Astrocyte (in vitro differentiated cells and primary cell): ENCODE data around the gene MASP1. TPM values are rescaled to one million over a fixed set of nuclear protein-coding genes. Genes with fewer than 3 reads are reported as not detected.

Experiments
- DNase-seq: peaks from one replicate; pipeline ENCODE4 v3.0.0-alpha.2; 2010; ENCODE audit warnings: low read depth
- FAIRE-seq: peaks from 2 replicates; lab custom pipeline; 2011; peaks lifted over from hg19 to GRCh38; lab: Jason Lieb, UNC
- H2AFZ ChIP-seq: 2 replicates; pipeline ENCODE4 v1.6.0; 2012; ENCODE audit warnings: low read depth, low read length, inconsistent platforms
- H3K27ac ChIP-seq: 2 replicates; pipeline ENCODE4 v1.5.1; 2011; ENCODE audit warnings: low read depth, low read length, inconsistent platforms
- H3K27me3 ChIP-seq: 2 replicates; pipeline ENCODE4 v1.6.0; 2011; ENCODE audit warnings: low read length, inconsistent platforms; ENCODE audit not compliant: insufficient read depth
- H3K36me3 ChIP-seq: 2 replicates; pipeline ENCODE4 v1.5.1; 2011; ENCODE audit warnings: low read length, inconsistent platforms; ENCODE audit not compliant: insufficient read depth
- H3K4me1 ChIP-seq: 2 replicates; pipeline ENCODE4 v1.5.1; 2011; ENCODE audit warnings: low read length, inconsistent platforms; ENCODE audit not compliant: insufficient read depth
- H3K4me2 ChIP-seq: 2 replicates; pipeline ENCODE4 v1.6.0; 2012; ENCODE audit warnings: low read length, inconsistent platforms
- H3K4me3 ChIP-seq: 2 replicates; pipeline ENCODE4 v1.5.1; 2011; ENCODE audit warnings: low read depth, mild to moderate bottlenecking, low read length, inconsistent platforms; ENCODE audit not compliant: insufficient read depth
- H3K79me2 ChIP-seq: 2 replicates; pipeline ENCODE4 v1.6.0; 2012; ENCODE audit warnings: mild to moderate bottlenecking, low read length, inconsistent platforms; ENCODE audit not compliant: insufficient read depth
- H3K9ac ChIP-seq: 2 replicates; pipeline ENCODE4 v1.6.0; 2012; ENCODE audit warnings: mild to moderate bottlenecking, low read length, inconsistent platforms
- H3K9me3 ChIP-seq: 2 replicates; pipeline ENCODE4 v1.5.1; 2012; ENCODE audit warnings: low read depth, mild to moderate bottlenecking, low read length, inconsistent platforms; ENCODE audit not compliant: insufficient read depth
- H4K20me1 ChIP-seq: 2 replicates; pipeline ENCODE4 v1.6.0; 2012; ENCODE audit warnings: low read length, inconsistent platforms; ENCODE audit not compliant: insufficient read depth
- H3K27ac Mint-ChIP-seq: one replicate; pipeline ENCODE4 v1.8.0; 2021; ENCODE audit warnings: mild to moderate bottlenecking, mixed read lengths; ENCODE audit not compliant: unreplicated experiment
- H3K27me3 Mint-ChIP-seq: one replicate; pipeline ENCODE4 v1.8.0; 2021; ENCODE audit warnings: low read depth, mixed read lengths; ENCODE audit not compliant: unreplicated experiment
- H3K36me3 Mint-ChIP-seq: one replicate; pipeline ENCODE4 v1.8.0; 2021; ENCODE audit warnings: low read depth, mixed read lengths; ENCODE audit not compliant: unreplicated experiment
- H3K4me1 Mint-ChIP-seq: one replicate; pipeline ENCODE4 v1.8.0; 2021; ENCODE audit warnings: low read depth, mixed read lengths; ENCODE audit not compliant: unreplicated experiment
- H3K4me3 Mint-ChIP-seq: one replicate; pipeline ENCODE4 v1.8.0; 2021; ENCODE audit warnings: mild to moderate bottlenecking, moderate library complexity, mixed read lengths; ENCODE audit not compliant: unreplicated experiment
- H3K9me3 Mint-ChIP-seq: one replicate; pipeline ENCODE4 v1.8.0; 2021; ENCODE audit warnings: mild to moderate bottlenecking, mixed read lengths; ENCODE audit not compliant: unreplicated experiment
- EZH2 ChIP-seq: IDR thresholded peaks from 2 replicates; pipeline ENCODE4 v1.6.1; 2012; ENCODE audit warnings: mild to moderate bottlenecking, low read length, inconsistent platforms; ENCODE audit not compliant: insufficient read depth
- total RNA-seq: library from RNA; stranded (reverse); gene quantifications from 2 replicates; pipeline ENCODE4 v1.2.1, GENCODE V29; 2021
- TF ChIP-seq, protein P1 (sequence below): IDR thresholded peaks from 2 replicates; pipeline ENCODE4 v1.5.1; 2011; ENCODE audit warnings: low read depth, mild to moderate bottlenecking, inconsistent platforms, low read length, moderate library complexity; ENCODE audit not compliant: insufficient read depth

MASP1 gene
- total RNA-seq, 1 donor from 2014 or later = 0.79 TPM

- H3K4me3 ChIP-seq = no peak overlapping the region
- Mint-ChIP-seq H3K4me1 (peaks cover 19% of the 10 kb centered on the region), H3K9me3 (no peaks in the 10 kb centered on the region), H3K36me3 (no peaks in the 10 kb centered on the region), H3K27ac (no peak overlapping the region), H3K4me3 (no peak overlapping the region), H3K27me3 (peaks cover 10% of the 10 kb centered on the region)
- H3K79me2 ChIP-seq = no peaks in the 10 kb centered on the region
- no peak overlapping the region for H3K9ac ChIP-seq
- peaks cover 4% of the 10 kb centered on the region for H3K4me1 ChIP-seq
- H3K4me2 ChIP-seq = no peak overlapping the region
- no peak overlapping the region for H2AFZ ChIP-seq
- no peak overlapping the region for H3K27ac ChIP-seq
- H3K36me3 ChIP-seq = no peaks in the 10 kb centered on the region
- FAIRE-seq (no peak), DNase-seq (no peak)
- H4K20me1 ChIP-seq = no peaks in the 10 kb centered on the region
- H3K27me3 ChIP-seq = peaks cover 23% of the 10 kb centered on the region
- TF ChIP-seq EZH2 = no peak
- TF ChIP-seq, protein P1, sequence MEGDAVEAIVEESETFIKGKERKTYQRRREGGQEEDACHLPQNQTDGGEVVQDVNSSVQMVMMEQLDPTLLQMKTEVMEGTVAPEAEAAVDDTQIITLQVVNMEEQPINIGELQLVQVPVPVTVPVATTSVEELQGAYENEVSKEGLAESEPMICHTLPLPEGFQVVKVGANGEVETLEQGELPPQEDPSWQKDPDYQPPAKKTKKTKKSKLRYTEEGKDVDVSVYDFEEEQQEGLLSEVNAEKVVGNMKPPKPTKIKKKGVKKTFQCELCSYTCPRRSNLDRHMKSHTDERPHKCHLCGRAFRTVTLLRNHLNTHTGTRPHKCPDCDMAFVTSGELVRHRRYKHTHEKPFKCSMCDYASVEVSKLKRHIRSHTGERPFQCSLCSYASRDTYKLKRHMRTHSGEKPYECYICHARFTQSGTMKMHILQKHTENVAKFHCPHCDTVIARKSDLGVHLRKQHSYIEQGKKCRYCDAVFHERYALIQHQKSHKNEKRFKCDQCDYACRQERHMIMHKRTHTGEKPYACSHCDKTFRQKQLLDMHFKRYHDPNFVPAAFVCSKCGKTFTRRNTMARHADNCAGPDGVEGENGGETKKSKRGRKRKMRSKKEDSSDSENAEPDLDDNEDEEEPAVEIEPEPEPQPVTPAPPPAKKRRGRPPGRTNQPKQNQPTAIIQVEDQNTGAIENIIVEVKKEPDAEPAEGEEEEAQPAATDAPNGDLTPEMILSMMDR = no peak
- no peaks in the 10 kb centered on the region for H3K9me3 ChIP-seq
These were observed 644 bp upstream of the MASP1 start for GRCh38 chr3:187292181-187292580.

GRCh38 chr3:187291001-187291511 is 481 bp downstream of the MASP1 start:
- H2AFZ ChIP-seq = peak overlapping the region; percentile 41
- no peaks in the 10 kb centered on the region for H3K36me3 ChIP-seq
- peak; percentile 5 for FAIRE-seq
- Mint-ChIP-seq H3K27me3 (peaks cover 10% of the 10 kb centered on the region), H3K9me3 (no peaks in the 10 kb centered on the region), H3K4me1 (peaks cover 22% of the 10 kb centered on the region), H3K4me3 (peak overlapping the region; percentile 68), H3K27ac (peak overlapping the region; percentile 49), H3K36me3 (no peaks in the 10 kb centered on the region)
- no peak overlapping the region for H3K27ac ChIP-seq
- no peaks in the 10 kb centered on the region for H3K9me3 ChIP-seq
- DNase-seq = peak; percentile 40
- peak overlapping the region; percentile 14 for H3K9ac ChIP-seq
- H3K4me2 ChIP-seq = peak overlapping the region; percentile 72
- H4K20me1 ChIP-seq = no peaks in the 10 kb centered on the region
- H3K4me1 ChIP-seq = peaks cover 4% of the 10 kb centered on the region
- H3K4me3 ChIP-seq = no peak overlapping the region
- TF ChIP-seq, protein P1 = no peak
- TF ChIP-seq EZH2 = no peak
- H3K27me3 ChIP-seq = peaks cover 23% of the 10 kb centered on the region
- no peaks in the 10 kb centered on the region for H3K79me2 ChIP-seq

- TF ChIP-seq EZH2 = no peak
- Histone ChIP-seq H3K9me3 (no peaks in the 10 kb centered on the region), H3K4me1 (peaks cover 4% of the 10 kb centered on the region), H3K9ac (no peak overlapping the region), H3K79me2 (no peaks in the 10 kb centered on the region), H2AFZ (no peak overlapping the region), H3K27ac (no peak overlapping the region), H3K36me3 (no peaks in the 10 kb centered on the region), H4K20me1 (no peaks in the 10 kb centered on the region), H3K4me2 (no peak overlapping the region), H3K27me3 (peaks cover 23% of the 10 kb centered on the region), H3K4me3 (no peak overlapping the region)
- Mint-ChIP-seq H3K9me3 (no peaks in the 10 kb centered on the region), H3K27me3 (peaks cover 10% of the 10 kb centered on the region), H3K4me1 (peaks cover 22% of the 10 kb centered on the region), H3K4me3 (no peak overlapping the region), H3K36me3 (no peaks in the 10 kb centered on the region), H3K27ac (no peak overlapping the region)
- FAIRE-seq (no peak), DNase-seq (no peak)
These were observed 1.0 kb downstream of the MASP1 start for GRCh38 chr3:187290503-187290902.
